ENCODE data around the gene ZNF519.

The ZNF519 gene

GRCh38 chr18:14092625-14093306, 39.5 kb downstream of the ZNF519 start:
- no peak for DNase-seq

GRCh38 chr18:14089781-14090180, 42.5 kb downstream of the ZNF519 start:
- DNase-seq = no peak

GRCh38 chr18:14089191-14089590, 43.0 kb downstream of the ZNF519 start:
- DNase-seq = no peak

GRCh38 chr18:14086458-14087231, 45.6 kb downstream of the ZNF519 start:
- peak; percentile 42 to 58 for DNase-seq

GRCh38 chr18:14085770-14086457, 46.3 kb downstream of the ZNF519 start:
- no peak for DNase-seq

- DNase-seq = no peak
Measured at GRCh38 chr18:14075196-14075595, 57.0 kb downstream of the ZNF519 start.

- DNase-seq = peak in 1 of 2 experiments; percentile 5
Measured at GRCh38 chr18:14074187-14074586, 58.0 kb downstream of the ZNF519 start.

GRCh38 chr18:14053661-14054060, 78.6 kb downstream of the ZNF519 start:
- no peak for DNase-seq

Measured in NCI-H524 (cell line).